HT1080 (cell line): ENCODE results near the gene FHOD1. TPM values are rescaled to one million over a fixed set of nuclear protein-coding genes. Genes with fewer than 3 reads are reported as not detected.

Experiments
- DNase-seq: peaks from one replicate; pipeline ENCODE4 v3.0.0-alpha.2; 2015; ENCODE audit warnings: low read depth
- total RNA-seq: library from RNA; depleted of rRNA; stranded (reverse); fragments of >200 nt; shearing (Covaris generic); gene quantifications from 2 replicates; pipeline ENCODE4 v1.2.3, GENCODE V29; 2014

FHOD1 gene
- total RNA-seq, 1 experiment from 2014 or later, result 65.1 TPM

- DNase-seq, result no peak
Observed at GRCh38 chr16:67209565-67209964, 37.7 kb downstream of the FHOD1 start.

GRCh38 chr16:67208154-67208896 lies 39.0 kb downstream of the FHOD1 start:
- no peak for DNase-seq

GRCh38 chr16:67207249-67208091 lies 39.8 kb downstream of the FHOD1 start:
- DNase-seq, result peak; percentile 58

GRCh38 chr16:67206838-67207248 lies 40.4 kb downstream of the FHOD1 start:
- no peak for DNase-seq

- DNase-seq, result no peak
Observed at GRCh38 chr16:67206129-67206837, 41.0 kb downstream of the FHOD1 start.

- no peak for DNase-seq
Observed at GRCh38 chr16:67204076-67204475, 43.2 kb downstream of the FHOD1 start.

GRCh38 chr16:67202956-67203493 lies 44.3 kb downstream of the FHOD1 start:
- DNase-seq, result no peak

GRCh38 chr16:67202426-67202825 lies 44.9 kb downstream of the FHOD1 start:
- DNase-seq, result no peak

- no peak for DNase-seq
Observed at GRCh38 chr16:67201411-67202345, 45.6 kb downstream of the FHOD1 start.

- no peak for DNase-seq
Observed at GRCh38 chr16:67200491-67200890, 46.8 kb downstream of the FHOD1 start.

GRCh38 chr16:67199808-67200198 lies 47.5 kb downstream of the FHOD1 start:
- no peak for DNase-seq

GRCh38 chr16:67199011-67199807 lies 48.1 kb downstream of the FHOD1 start, which contains the start of gene ELMO3:
ELMO3 (plus strand) TSS chr16:67199131; CDS start chr16:67199327, 196 bp downstream.
- no peak for DNase-seq

GRCh38 chr16:67198238-67198734 lies 49.0 kb downstream of the FHOD1 start:
- no peak for DNase-seq

- no peak for DNase-seq
Observed at GRCh38 chr16:67197704-67198103, 49.6 kb downstream of the FHOD1 start.

GRCh38 chr16:67196881-67197280 lies 50.4 kb downstream of the FHOD1 start:
- DNase-seq, result no peak

GRCh38 chr16:67195676-67196075 lies 51.6 kb downstream of the FHOD1 start:
- no peak for DNase-seq

GRCh38 chr16:67194260-67194659 lies 53.0 kb downstream of the FHOD1 start:
- no peak for DNase-seq

GRCh38 chr16:67193536-67193935 lies 53.7 kb downstream of the FHOD1 start:
- no peak for DNase-seq

GRCh38 chr16:67192781-67193361 lies 54.4 kb downstream of the FHOD1 start:
- no peak for DNase-seq
